Duodenal mucosa (tissue), 2 donors: ENCODE measurements around the gene CORO2A.

ENCODE experiments used
- H3K27ac ChIP-seq: one replicate; pipeline ENCODE4 v1.7.0; 2013; ENCODE audit warnings: low read depth, low read length
- H3K27me3 ChIP-seq, 2 donors: one replicate each; pipeline ENCODE4 v1.7.0; 2013; ENCODE audit warnings: low read length in 2 of 2, control low read depth in 1 of 2; ENCODE audit not compliant: insufficient read depth in 2 of 2, control insufficient read depth in 1 of 2
- H3K36me3 ChIP-seq, 2 donors: one replicate each; pipeline ENCODE4 v1.7.0; 2013; ENCODE audit warnings: low read length in 2 of 2, control low read depth in 1 of 2; ENCODE audit not compliant: insufficient read depth in 2 of 2, control insufficient read depth in 1 of 2
- H3K4me1 ChIP-seq, 2 donors: one replicate each; pipeline ENCODE4 v1.7.0; 2013; ENCODE audit warnings: low read length in 2 of 2, control low read depth in 1 of 2; ENCODE audit not compliant: insufficient read depth in 2 of 2, control insufficient read depth in 1 of 2
- H3K4me3 ChIP-seq, 2 donors: one replicate each; pipeline ENCODE4 v1.7.0; 2013; ENCODE audit warnings: low read length in 2 of 2, low read depth in 1 of 2
- H3K9ac ChIP-seq, 2 donors: one replicate each; pipeline ENCODE4 v1.7.0; 2013; ENCODE audit warnings: low read length in 2 of 2, low read depth in 1 of 2
- H3K9me3 ChIP-seq, 2 donors: one replicate each; pipeline ENCODE4 v1.7.0; 2013; ENCODE audit warnings: low read length in 2 of 2, control low read depth in 1 of 2; ENCODE audit not compliant: control insufficient read depth in 1 of 2

Gene CORO2A

DNA sequence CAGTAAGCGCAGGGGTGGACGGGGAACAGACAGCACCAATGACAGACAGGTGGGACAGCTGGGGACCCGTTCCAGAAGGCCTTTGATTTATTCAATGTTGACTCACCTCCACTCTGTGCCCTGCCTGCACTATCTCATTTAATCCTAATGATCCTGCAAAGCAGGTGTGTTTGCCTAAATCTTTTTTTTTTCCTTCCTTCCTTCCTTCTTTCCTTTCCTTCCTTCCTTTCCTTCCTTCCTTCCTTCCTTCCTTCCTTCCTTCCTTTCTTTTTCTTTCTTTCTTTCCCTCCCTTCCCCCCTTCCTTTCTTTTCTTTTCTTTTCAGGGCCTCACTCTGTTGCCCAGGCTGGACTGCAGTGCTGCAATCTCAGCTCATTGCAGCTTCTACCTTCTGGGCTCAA, 17.1 kb upstream of the CORO2A start:
- H3K4me3 ChIP-seq = no peak overlapping the region
- no peak overlapping the region for H3K9ac ChIP-seq
- H3K9me3 ChIP-seq = no peaks in the 10 kb centered on the region
- H3K4me1 ChIP-seq = peaks cover 0 to 3% of the 10 kb centered on the region in 2 donors
- H3K27ac ChIP-seq = no peak overlapping the region
- H3K27me3 ChIP-seq = no peaks in the 10 kb centered on the region
- H3K36me3 ChIP-seq = peaks cover 15 to 30% of the 10 kb centered on the region in 2 donors

DNA sequence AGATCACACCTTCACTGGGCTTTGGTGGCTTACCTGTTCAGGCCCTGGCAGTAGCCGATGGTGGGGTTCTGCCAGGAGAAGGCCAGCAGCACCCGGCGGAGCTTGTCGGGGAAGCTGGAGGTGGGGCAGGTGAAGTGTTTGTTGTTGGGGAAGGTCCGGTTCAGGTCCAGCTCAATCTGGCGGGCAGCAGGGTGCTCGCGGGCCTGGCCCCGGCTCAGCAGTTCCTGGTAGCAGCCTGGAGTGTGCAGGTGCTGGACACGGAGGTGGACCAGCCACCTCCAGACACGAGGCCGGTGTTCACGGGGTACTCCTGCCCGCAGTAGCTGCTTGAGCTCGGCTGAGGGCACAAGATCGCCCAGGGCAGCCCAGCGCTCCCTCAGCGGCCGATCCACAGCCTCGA, 16.2 kb upstream of the CORO2A start:
- no peak overlapping the region for H3K27ac ChIP-seq
- H3K36me3 ChIP-seq = peaks cover 15 to 26% of the 10 kb centered on the region in 2 donors
- no peak overlapping the region for H3K4me3 ChIP-seq
- H3K9ac ChIP-seq = no peak overlapping the region
- H3K4me1 ChIP-seq = peaks cover 0 to 3% of the 10 kb centered on the region in 2 donors
- H3K27me3 ChIP-seq = no peaks in the 10 kb centered on the region
- no peaks in the 10 kb centered on the region for H3K9me3 ChIP-seq

- no peak overlapping the region for H3K9ac ChIP-seq
- no peak overlapping the region for H3K4me3 ChIP-seq
- H3K36me3 ChIP-seq = peaks cover 9 to 27% of the 10 kb centered on the region in 2 donors
- peaks cover 0 to 3% of the 10 kb centered on the region in 2 donors for H3K4me1 ChIP-seq
- H3K27me3 ChIP-seq = no peaks in the 10 kb centered on the region
- H3K27ac ChIP-seq = no peak overlapping the region
- H3K9me3 ChIP-seq = no peaks in the 10 kb centered on the region
Measured at GRCh38 chr9:98207606-98208005, 15.2 kb upstream of the CORO2A start.

- H3K27me3 ChIP-seq = no peaks in the 10 kb centered on the region
- H3K36me3 ChIP-seq = peaks cover 12 to 31% of the 10 kb centered on the region in 2 donors
- no peaks in the 10 kb centered on the region for H3K9me3 ChIP-seq
- H3K4me3 ChIP-seq = no peak overlapping the region
- H3K9ac ChIP-seq = no peak overlapping the region
- no peak overlapping the region for H3K27ac ChIP-seq
- peaks cover 0 to 3% of the 10 kb centered on the region in 2 donors for H3K4me1 ChIP-seq
Measured at GRCh38 chr9:98206754-98207153, 14.3 kb upstream of the CORO2A start.

GRCh38 chr9:98204692-98205091, 12.3 kb upstream of the CORO2A start:
- Histone ChIP-seq H3K4me1 (no peaks in the 10 kb centered on the region), H3K36me3 (peaks cover 8 to 32% of the 10 kb centered on the region in 2 donors), H3K9me3 (no peaks in the 10 kb centered on the region), H3K9ac (no peak overlapping the region), H3K27ac (no peak overlapping the region), H3K27me3 (no peaks in the 10 kb centered on the region), H3K4me3 (no peak overlapping the region)

- H3K9me3 ChIP-seq = no peaks in the 10 kb centered on the region
- H3K36me3 ChIP-seq = peaks cover 10 to 32% of the 10 kb centered on the region in 2 donors
- no peaks in the 10 kb centered on the region for H3K27me3 ChIP-seq
- H3K4me1 ChIP-seq = no peaks in the 10 kb centered on the region
- H3K4me3 ChIP-seq = no peak overlapping the region
- H3K27ac ChIP-seq = no peak overlapping the region
- H3K9ac ChIP-seq = no peak overlapping the region
Measured at GRCh38 chr9:98203153-98203552, 10.7 kb upstream of the CORO2A start.

GRCh38 chr9:98202252-98202651, 9.8 kb upstream of the CORO2A start:
- H3K27ac ChIP-seq = no peak overlapping the region
- H3K4me3 ChIP-seq = no peak overlapping the region
- no peaks in the 10 kb centered on the region for H3K4me1 ChIP-seq
- H3K9me3 ChIP-seq = no peaks in the 10 kb centered on the region
- peaks cover 10 to 26% of the 10 kb centered on the region in 2 donors for H3K36me3 ChIP-seq
- H3K9ac ChIP-seq = no peak overlapping the region
- no peaks in the 10 kb centered on the region for H3K27me3 ChIP-seq

GRCh38 chr9:98201749-98202148, 9.3 kb upstream of the CORO2A start:
- no peaks in the 10 kb centered on the region for H3K9me3 ChIP-seq
- H3K4me1 ChIP-seq = no peaks in the 10 kb centered on the region
- no peaks in the 10 kb centered on the region for H3K27me3 ChIP-seq
- no peak overlapping the region for H3K27ac ChIP-seq
- H3K4me3 ChIP-seq = no peak overlapping the region
- H3K36me3 ChIP-seq = peaks cover 10 to 26% of the 10 kb centered on the region in 2 donors
- no peak overlapping the region for H3K9ac ChIP-seq

DNA sequence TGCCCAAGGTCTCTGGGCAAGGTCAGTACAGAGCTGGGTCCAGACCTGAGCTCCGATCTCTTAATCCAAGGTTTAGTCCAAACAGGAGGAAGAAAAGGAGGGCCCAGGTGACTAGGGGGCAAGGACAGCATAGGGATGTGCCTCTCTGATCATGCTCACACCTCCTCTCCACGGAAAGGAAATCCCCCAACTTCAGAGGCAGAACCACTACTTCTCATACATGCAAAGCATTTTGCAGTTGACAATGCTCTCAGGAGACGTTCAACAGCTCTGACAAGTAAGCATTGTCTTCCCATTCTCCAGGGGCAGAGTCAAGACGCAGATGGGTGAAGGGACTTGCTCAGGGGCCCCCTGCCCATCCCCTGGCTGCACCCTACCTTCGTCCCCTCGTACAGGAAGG, 8.7 kb upstream of the CORO2A start:
- H3K9me3 ChIP-seq = no peaks in the 10 kb centered on the region
- H3K36me3 ChIP-seq = peaks cover 10 to 26% of the 10 kb centered on the region in 2 donors
- no peak overlapping the region for H3K27ac ChIP-seq
- no peak overlapping the region for H3K4me3 ChIP-seq
- H3K27me3 ChIP-seq = no peaks in the 10 kb centered on the region
- no peaks in the 10 kb centered on the region for H3K4me1 ChIP-seq
- H3K9ac ChIP-seq = no peak overlapping the region

- Histone ChIP-seq H3K27me3 (no peaks in the 10 kb centered on the region), H3K27ac (no peak overlapping the region), H3K4me3 (no peak overlapping the region), H3K9me3 (no peaks in the 10 kb centered on the region), H3K36me3 (peaks cover 10 to 26% of the 10 kb centered on the region in 2 donors), H3K9ac (no peak overlapping the region), H3K4me1 (no peaks in the 10 kb centered on the region)
Measured at GRCh38 chr9:98199388-98200033, 7.1 kb upstream of the CORO2A start.
